GM18505 (cell line): Measurements from ENCODE around the gene SYNGR2.

Experiments
- ATAC-seq: cut with Tn5 transposase; IDR thresholded peaks from one replicate; pipeline ENCODE4 v1.9.1; 2021; ENCODE audit not compliant: unreplicated experiment
- POLR2A ChIP-seq: IDR thresholded peaks from 4 replicates; pipeline ENCODE4 v1.6.1; 2011; ENCODE audit warnings: borderline replicate concordance; ENCODE audit not compliant: insufficient read depth, insufficient read length; ENCODE audit errors: extremely low read depth

The SYNGR2 gene

GRCh38 chr17:78168242-78168902 lies at the start of gene SYNGR2:
SYNGR2 (plus strand) TSS chr17:78168581; CDS start chr17:78168617, 36 bp downstream.
- TF ChIP-seq POLR2A, result peak; percentile 85
- ATAC-seq, result peak; percentile 44

- TF ChIP-seq POLR2A, result peak; percentile 15
- no peak for ATAC-seq
Observed at GRCh38 chr17:78118801-78119241, 49.6 kb upstream of the SYNGR2 start.

GRCh38 chr17:78120537-78120936 lies 47.8 kb upstream of the SYNGR2 start:
- ATAC-seq, result no peak
- no peak for TF ChIP-seq POLR2A

GRCh38 chr17:78120971-78121800 lies 47.2 kb upstream of the SYNGR2 start:
- ATAC-seq, result no peak
- TF ChIP-seq POLR2A, result peak; percentile 44

GRCh38 chr17:78121801-78122215 lies 46.6 kb upstream of the SYNGR2 start:
- peak; percentile 10 for TF ChIP-seq POLR2A
- ATAC-seq, result no peak

- ATAC-seq, result no peak
- TF ChIP-seq POLR2A, result no peak
Observed at GRCh38 chr17:78122216-78122930, 46.0 kb upstream of the SYNGR2 start.

- no peak for ATAC-seq
- TF ChIP-seq POLR2A, result no peak
Observed at GRCh38 chr17:78122931-78123249, 45.5 kb upstream of the SYNGR2 start.

- TF ChIP-seq POLR2A, result no peak
- no peak for ATAC-seq
Observed at GRCh38 chr17:78123258-78123929, 45.0 kb upstream of the SYNGR2 start.

- no peak for ATAC-seq
- peak; percentile 36 for TF ChIP-seq POLR2A
Observed at GRCh38 chr17:78124081-78124835, 44.1 kb upstream of the SYNGR2 start.

GRCh38 chr17:78124836-78125137 lies 43.6 kb upstream of the SYNGR2 start:
- no peak for ATAC-seq
- peak; percentile 17 for TF ChIP-seq POLR2A

- peak; percentile 31 for TF ChIP-seq POLR2A
Observed at GRCh38 chr17:78125138-78125913, 43.1 kb upstream of the SYNGR2 start.

More at GRCh38 chr17:78125138-78125913, 43.1 kb upstream of the SYNGR2 start:
- no peak for ATAC-seq
